Tibial nerve (tissue), 4 donors: ENCODE data around the gene PROP1. TPM values are rescaled to one million over a fixed set of nuclear protein-coding genes. Genes with fewer than 3 reads are reported as not detected.
"Not testable (repeated sequence)": the region's sequence is repeated elsewhere in the genome, so short reads cannot be mapped to it uniquely, and the experiment has no call there.

Experiments used
- DNase-seq, 2 donors: peaks; one replicate each; pipeline ENCODE4 v3.0.0-alpha.2; 2019; ENCODE audit warnings: low spot score in 2 of 2
- H3K27ac ChIP-seq, 4 donors: fragments of 200-600 bp; sonication (generic) in 3 of 4; one replicate each; pipeline ENCODE4 v1.5.1; 2017 to 2019; ENCODE audit warnings: mild to moderate bottlenecking in 1 of 4
- H3K27me3 ChIP-seq, 2 donors: fragments of 200-600 bp; sonication (generic) in 1 of 2; one replicate each; pipeline versions ENCODE4 v1.5.1 to v1.6.0; 2017 to 2019
- H3K36me3 ChIP-seq, 3 donors: fragments of 200-600 bp; sonication (generic); one replicate each; pipeline ENCODE4 v1.5.1; 2018 to 2019
- H3K4me1 ChIP-seq, 4 donors: fragments of 200-600 bp; sonication (generic) in 3 of 4; one replicate each; pipeline ENCODE4 v1.5.1; 2017 to 2019
- H3K4me3 ChIP-seq, 4 donors: fragments of 200-600 bp; sonication (generic) in 3 of 4; one replicate each; pipeline ENCODE4 v1.5.1; 2017 to 2019; ENCODE audit warnings: mild to moderate bottlenecking in 1 of 4, moderate library complexity in 1 of 4
- H3K9me3 ChIP-seq, 4 donors: fragments of 200-600 bp; sonication (generic) in 3 of 4; one replicate each; pipeline ENCODE4 v1.5.1; 2017 to 2019
- EP300 ChIP-seq, 2 donors: sonication (generic); formaldehyde crosslinking; IDR thresholded peaks; one replicate each; pipeline ENCODE4 v1.6.1; 2017; ENCODE audit warnings: antibody characterized with exemption in 2 of 2, mild to moderate bottlenecking in 1 of 2
- POLR2A ChIP-seq, 2 donors: fragments of 450-650 bp; IDR thresholded peaks; one replicate each; pipeline ENCODE4 v1.6.1; 2017; ENCODE audit warnings: antibody characterized with exemption in 2 of 2, mild to moderate bottlenecking in 2 of 2, moderate library complexity in 2 of 2
- WGBS, 2 donors: methylation state at CpG; one replicate each; pipeline ENCODE4 v1.1.5; 2018; 5-methylcytosine and 5-hydroxymethylcytosine counted together
- total RNA-seq, 4 donors: library from RNA; depleted of rRNA; stranded (reverse); fragments of >200 nt; gene quantifications; one replicate each; pipeline ENCODE4 v1.1.0, GENCODE V29; 2016
- TF ChIP-seq, protein P1 (sequence below), 5 experiments: fragments of 200-600 bp in 3 of 5; fragments of 450-650 bp in 2 of 5; sonication (generic) in 3 of 5; IDR thresholded peaks; one replicate each; pipeline ENCODE4 v1.5.1; 2016 to 2019; ENCODE audit warnings: antibody characterized with exemption in 5 of 5, mild to moderate bottlenecking in 3 of 5, moderate library complexity in 2 of 5

Gene PROP1
- total RNA-seq, 4 donors from 2014 or later = not detected

- Histone ChIP-seq H3K27me3 (no peaks in the 10 kb centered on the region), H3K4me3 (no peak overlapping the region), H3K36me3 (no peaks in the 10 kb centered on the region), H3K9me3 (no peaks in the 10 kb centered on the region), H3K27ac (no peak overlapping the region), H3K4me1 (no peaks in the 10 kb centered on the region)
- TF ChIP-seq EP300 (IDR thresholded peaks at IDR 0.05) (no peak), POLR2A (IDR thresholded peaks at IDR 0.05) (no peak)
- TF ChIP-seq, protein P1, sequence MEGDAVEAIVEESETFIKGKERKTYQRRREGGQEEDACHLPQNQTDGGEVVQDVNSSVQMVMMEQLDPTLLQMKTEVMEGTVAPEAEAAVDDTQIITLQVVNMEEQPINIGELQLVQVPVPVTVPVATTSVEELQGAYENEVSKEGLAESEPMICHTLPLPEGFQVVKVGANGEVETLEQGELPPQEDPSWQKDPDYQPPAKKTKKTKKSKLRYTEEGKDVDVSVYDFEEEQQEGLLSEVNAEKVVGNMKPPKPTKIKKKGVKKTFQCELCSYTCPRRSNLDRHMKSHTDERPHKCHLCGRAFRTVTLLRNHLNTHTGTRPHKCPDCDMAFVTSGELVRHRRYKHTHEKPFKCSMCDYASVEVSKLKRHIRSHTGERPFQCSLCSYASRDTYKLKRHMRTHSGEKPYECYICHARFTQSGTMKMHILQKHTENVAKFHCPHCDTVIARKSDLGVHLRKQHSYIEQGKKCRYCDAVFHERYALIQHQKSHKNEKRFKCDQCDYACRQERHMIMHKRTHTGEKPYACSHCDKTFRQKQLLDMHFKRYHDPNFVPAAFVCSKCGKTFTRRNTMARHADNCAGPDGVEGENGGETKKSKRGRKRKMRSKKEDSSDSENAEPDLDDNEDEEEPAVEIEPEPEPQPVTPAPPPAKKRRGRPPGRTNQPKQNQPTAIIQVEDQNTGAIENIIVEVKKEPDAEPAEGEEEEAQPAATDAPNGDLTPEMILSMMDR (IDR thresholded peaks at IDR 0.05) = no peak
- 81 to 86% methylated on average over 9 of the region's 9 CpGs for WGBS, 2 donors
- DNase-seq = no peak
Measured at GRCh38 chr5:177959315-177959714, 36.7 kb downstream of the PROP1 start.

- Histone ChIP-seq H3K4me1 (no peaks in the 10 kb centered on the region), H3K9me3 (no peaks in the 10 kb centered on the region), H3K4me3 (no peak overlapping the region), H3K36me3 (no peaks in the 10 kb centered on the region), H3K27me3 (no peaks in the 10 kb centered on the region), H3K27ac (no peak overlapping the region)
- TF ChIP-seq EP300 (IDR thresholded peaks at IDR 0.05) (no peak), POLR2A (IDR thresholded peaks at IDR 0.05) (no peak)
- TF ChIP-seq, protein P1 (IDR thresholded peaks at IDR 0.05) = no peak
- no peak for DNase-seq
- WGBS, 2 donors = 72 to 73% methylated on average over 16 to 17 of the region's 17 CpGs
Measured at GRCh38 chr5:177958696-177959095, 37.3 kb downstream of the PROP1 start.

DNA sequence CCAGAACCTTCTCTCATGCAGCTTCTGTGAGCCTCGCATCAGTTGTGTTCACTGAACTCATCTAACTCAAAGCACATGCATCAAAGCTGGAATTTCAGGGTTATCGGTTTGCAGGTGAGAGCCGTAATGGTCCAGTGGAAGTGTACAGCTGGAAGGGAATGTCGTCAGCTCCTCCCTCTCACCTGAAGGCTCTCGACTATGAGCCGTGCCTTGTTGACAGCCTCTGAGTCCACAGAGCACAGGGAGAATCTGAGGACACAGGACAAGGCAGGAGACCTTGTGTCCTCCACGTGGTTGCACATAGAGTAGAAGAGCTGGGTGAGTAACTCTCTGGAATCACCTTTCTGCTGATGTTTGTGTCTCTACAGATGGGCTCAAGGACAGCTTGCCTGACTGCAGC is 38.8 kb downstream of the PROP1 start:
- TF ChIP-seq, protein P1 (IDR thresholded peaks at IDR 0.05) = no peak
- no peak for TF ChIP-seq POLR2A (IDR thresholded peaks at IDR 0.05)
- no peak for TF ChIP-seq EP300 (IDR thresholded peaks at IDR 0.05)
- Histone ChIP-seq H3K36me3 (no peaks in the 10 kb centered on the region), H3K9me3 (no peaks in the 10 kb centered on the region), H3K27me3 (no peaks in the 10 kb centered on the region), H3K4me1 (no peaks in the 10 kb centered on the region), H3K27ac (no peak overlapping the region), H3K4me3 (no peak overlapping the region)
- WGBS, 2 donors = 86 to 90% methylated on average over 7 of the region's 7 CpGs
- no peak for DNase-seq

DNA sequence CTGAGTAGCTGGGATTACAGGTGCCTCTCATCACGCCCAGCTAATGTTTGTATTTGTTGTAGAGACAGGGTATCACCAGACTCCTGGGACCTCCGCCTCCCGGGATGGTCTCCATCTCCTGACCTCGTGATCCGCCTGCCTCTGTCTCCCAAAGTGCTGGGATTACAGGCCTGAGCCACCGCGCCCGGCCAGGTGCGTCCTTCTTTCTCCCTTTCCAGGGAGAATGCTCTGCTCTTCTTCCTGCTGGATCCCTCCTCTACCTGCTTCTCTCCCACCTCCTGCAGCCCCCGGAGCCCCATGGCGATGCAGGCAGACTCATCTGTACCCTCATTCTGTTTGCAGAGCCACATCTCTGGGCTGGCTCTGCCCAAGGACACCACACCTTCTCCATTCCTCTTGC is 42.9 kb downstream of the PROP1 start:
- H3K9me3 ChIP-seq, DNase-seq, H3K4me3 ChIP-seq, H3K4me1 ChIP-seq, H3K27ac ChIP-seq, H3K36me3 ChIP-seq, H3K27me3 ChIP-seq: not testable (repeated sequence)
- WGBS, 2 donors = 91% methylated on average over 11 of the region's 11 CpGs

GRCh38 chr5:177949656-177950055 is 46.4 kb downstream of the PROP1 start:
- H3K4me1 ChIP-seq, DNase-seq, H3K4me3 ChIP-seq, H3K27ac ChIP-seq, H3K27me3 ChIP-seq, H3K36me3 ChIP-seq, H3K9me3 ChIP-seq: not testable (repeated sequence)
- 80 to 100% methylated on average over 3 to 5 of the region's 10 CpGs for WGBS, 2 donors

DNA sequence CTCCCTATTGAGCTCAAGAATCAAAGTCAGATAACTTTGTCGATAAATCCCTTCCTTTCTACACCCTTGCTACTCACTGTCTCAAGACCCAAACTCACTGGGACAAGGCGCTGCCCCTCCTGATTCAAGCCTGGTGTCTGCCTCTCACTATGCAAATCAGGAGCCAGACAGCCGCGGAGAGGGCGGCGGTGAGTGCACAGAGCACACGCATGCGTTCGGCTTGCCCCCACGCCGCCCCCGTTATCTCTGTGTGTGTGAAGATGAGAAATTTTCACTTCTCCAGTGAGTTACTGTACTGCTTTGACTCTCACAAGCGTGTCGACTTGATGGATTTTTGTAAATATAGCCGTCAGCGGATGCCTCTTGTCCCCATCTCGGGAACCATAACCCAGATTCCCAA is 47.0 kb downstream of the PROP1 start:
- not testable (repeated sequence) for H3K27me3 ChIP-seq, H3K4me1 ChIP-seq, DNase-seq, H3K9me3 ChIP-seq, H3K36me3 ChIP-seq, H3K4me3 ChIP-seq, H3K27ac ChIP-seq
- WGBS, 2 donors = 84% methylated on average over 7 of the region's 17 CpGs; no CpG with 5 or more reads in 1 of the 2 donors

DNA sequence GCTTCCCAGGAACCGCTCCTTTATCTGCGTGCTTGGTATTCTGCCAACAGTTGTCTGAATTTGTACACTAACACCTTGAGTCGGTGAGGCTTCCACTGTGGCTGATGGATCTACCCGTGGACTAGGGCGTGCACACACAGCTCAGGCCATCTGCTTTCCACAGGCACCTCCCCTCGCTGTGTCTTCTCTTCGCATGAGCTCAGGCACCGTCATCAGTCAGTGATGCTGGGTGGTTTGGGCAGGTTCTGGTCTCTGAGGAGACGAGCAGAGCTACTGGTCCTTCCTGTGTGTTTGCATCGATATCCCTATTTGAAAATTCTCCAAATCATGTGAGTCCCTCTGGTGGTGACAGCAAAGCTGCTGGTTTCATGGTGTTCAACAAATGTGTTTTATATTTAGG is 48.1 kb downstream of the PROP1 start:
- H3K4me1 ChIP-seq, H3K27ac ChIP-seq, H3K27me3 ChIP-seq, H3K36me3 ChIP-seq, DNase-seq, H3K9me3 ChIP-seq, H3K4me3 ChIP-seq: not testable (repeated sequence)
- WGBS, 2 donors = 64 to 77% methylated on average over 8 of the region's 10 CpGs

DNA sequence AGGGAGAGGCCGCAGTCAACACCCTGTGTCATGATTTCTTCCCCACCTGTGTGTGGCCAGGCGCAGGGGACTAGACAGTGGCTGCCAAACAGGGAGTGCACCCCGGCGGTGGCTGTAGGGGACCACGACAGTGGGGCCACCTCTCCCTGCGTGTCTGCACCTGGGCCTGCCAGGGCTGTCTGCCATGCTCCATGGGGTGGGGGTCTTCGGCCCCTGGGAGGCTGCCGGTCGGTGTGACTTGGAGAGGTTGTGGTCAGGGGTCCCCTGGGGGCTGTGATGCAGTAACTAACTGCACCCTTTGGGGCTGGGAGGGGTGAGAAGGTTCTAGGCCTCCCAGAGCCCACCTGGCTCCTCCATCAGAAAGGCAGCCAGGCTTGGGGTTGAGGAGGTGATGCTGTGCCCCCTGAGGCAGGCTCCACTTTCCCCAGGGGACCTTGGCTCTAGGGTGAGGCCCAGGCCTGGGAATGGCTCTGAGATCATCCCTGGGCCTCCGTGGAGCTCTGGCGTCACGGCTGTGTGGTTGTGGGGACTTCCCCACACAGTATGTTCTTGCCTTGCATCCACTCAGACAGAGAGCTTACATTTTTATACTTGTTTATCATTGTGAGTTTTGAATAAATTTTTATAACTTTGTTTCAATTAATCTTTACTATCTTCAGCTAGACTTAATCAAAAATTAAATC is 50.3 kb downstream of the PROP1 start:
- WGBS, 2 donors = 65% methylated on average over 4 of the region's 12 CpGs
- H3K27ac ChIP-seq, H3K4me3 ChIP-seq, H3K36me3 ChIP-seq, DNase-seq, H3K27me3 ChIP-seq, H3K4me1 ChIP-seq, H3K9me3 ChIP-seq: not testable (repeated sequence)

DNA sequence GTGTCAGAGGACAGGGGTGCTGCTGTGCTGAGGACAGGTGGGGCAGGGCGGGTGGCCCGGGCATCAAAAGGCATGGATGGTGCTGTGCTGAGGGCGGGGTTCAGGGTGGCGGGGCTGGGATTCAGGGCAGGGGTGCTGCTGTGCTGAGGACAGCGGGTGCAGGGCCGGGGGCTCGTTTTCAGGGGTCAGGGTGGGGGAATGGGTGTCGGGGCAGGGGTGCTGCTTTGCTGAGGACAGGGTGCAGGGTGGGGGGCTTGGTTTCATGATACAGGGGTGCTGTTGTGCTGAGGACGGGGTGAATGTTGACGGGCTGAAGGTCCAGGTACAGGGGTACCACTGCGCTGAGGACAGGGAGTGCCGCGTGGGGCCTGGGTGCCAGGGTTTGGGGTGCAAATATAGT is 50.9 kb downstream of the PROP1 start:
- WGBS, 2 donors = 93 to 95% methylated on average over 13 of the region's 13 CpGs
- H3K9me3 ChIP-seq, DNase-seq, H3K27me3 ChIP-seq, H3K27ac ChIP-seq, H3K36me3 ChIP-seq, H3K4me3 ChIP-seq, H3K4me1 ChIP-seq: not testable (repeated sequence)

- DNase-seq, H3K9me3 ChIP-seq, H3K27me3 ChIP-seq, H3K36me3 ChIP-seq, H3K27ac ChIP-seq, H3K4me1 ChIP-seq: not testable (repeated sequence)
- WGBS, 2 donors = 3 to 15% methylated on average over 4 to 19 of the region's 66 CpGs
- peak overlapping the region in 2 of 4 donors; percentile 26 to 45 for H3K4me3 ChIP-seq
Measured at GRCh38 chr5:177943805-177944736, 52.0 kb downstream of the PROP1 start.
